Gastrocnemius medialis (tissue), 4 donors: ENCODE measurements around the gene TCERG1L. TPM values are rescaled to one million over a fixed set of nuclear protein-coding genes. Genes with fewer than 3 reads are reported as not detected.

Experiments
- ATAC-seq, 2 donors: fragments of 150-250 bp; one replicate each; pipeline ENCODE4 v1.9.1; 2016
- DNase-seq, 2 donors: peaks; one replicate each; pipeline ENCODE4 v3.0.0-alpha.2; 2019
- H3K27ac ChIP-seq, 4 donors: fragments of 200-600 bp; sonication (generic); 1 replicate in 1 of 4; 2 replicates in 3 of 4; pipeline ENCODE4 v1.5.1; 2016 to 2018; ENCODE audit warnings: mild to moderate bottlenecking in 2 of 4, moderate library complexity in 1 of 4
- H3K27me3 ChIP-seq, 3 donors: fragments of 200-600 bp; sonication (generic) in 2 of 3; 1 replicate in 1 of 3; 2 replicates in 2 of 3; pipeline versions ENCODE4 v1.5.1 to v1.6.0; 2016 to 2019; ENCODE audit warnings: mild to moderate bottlenecking in 1 of 3, moderate library complexity in 1 of 3
- H3K36me3 ChIP-seq, 2 donors: fragments of 200-600 bp; sonication (generic) in 1 of 2; one replicate each; pipeline ENCODE4 v1.5.1; 2017 to 2018
- H3K4me1 ChIP-seq, 2 donors: fragments of 200-600 bp; sonication (generic) in 1 of 2; one replicate each; pipeline ENCODE4 v1.5.1; 2016 to 2017; ENCODE audit warnings: mild to moderate bottlenecking in 2 of 2
- H3K4me3 ChIP-seq, 4 donors: fragments of 200-600 bp; sonication (generic) in 3 of 4; 1 replicate in 1 of 4; 2 replicates in 3 of 4; pipeline ENCODE4 v1.5.1; 2016 to 2019; ENCODE audit warnings: mild to moderate bottlenecking in 2 of 4
- H3K9me3 ChIP-seq, 3 donors: fragments of 200-600 bp; sonication (generic) in 2 of 3; 1 replicate in 1 of 3; 2 replicates in 2 of 3; pipeline ENCODE4 v1.5.1; 2016 to 2019
- POLR2A ChIP-seq, 2 donors: fragments of 450-650 bp; IDR thresholded peaks; one replicate each; pipeline ENCODE4 v1.6.1; 2017; ENCODE audit warnings: antibody characterized with exemption in 2 of 2, mild to moderate bottlenecking in 2 of 2, moderate library complexity in 2 of 2
- in situ Hi-C, 4 donors: fragments of 200-750 bp; cut with MboI; loops; one replicate each; pipeline versions ENCODE4 v1.15.0 to v1.8.0; 2017; ENCODE audit warnings: low sequenced_read_pairs in 4 of 4
- intact Hi-C: fragments of 100-400 bp; cut with DNase I; formaldehyde crosslinking; loops from one replicate; pipeline ENCODE4 v1.15.1; 2023; ENCODE audit warnings: low total_unique reads
- total RNA-seq, 4 donors: library from RNA; depleted of rRNA; stranded (reverse); fragments of >200 nt; gene quantifications; one replicate each; pipeline versions ENCODE4 v1.1.0 to v1.2.3, GENCODE V29; 2016
- TF ChIP-seq, protein P1 (sequence below), 5 experiments: fragments of 450-650 bp in 3 of 5; fragments of 200-600 bp in 2 of 5; sonication (generic) in 2 of 5; IDR thresholded peaks in 4 of 5; conservative IDR thresholded peaks in 1 of 5; 1 replicate in 4 of 5; 2 replicates in 1 of 5; pipeline ENCODE4 v1.5.1; 2016 to 2019; ENCODE audit warnings: antibody characterized with exemption in 5 of 5, mild to moderate bottlenecking in 3 of 5, moderate library complexity in 3 of 5

The TCERG1L gene
- total RNA-seq, 4 donors from 2014 or later: not detected

DNA sequence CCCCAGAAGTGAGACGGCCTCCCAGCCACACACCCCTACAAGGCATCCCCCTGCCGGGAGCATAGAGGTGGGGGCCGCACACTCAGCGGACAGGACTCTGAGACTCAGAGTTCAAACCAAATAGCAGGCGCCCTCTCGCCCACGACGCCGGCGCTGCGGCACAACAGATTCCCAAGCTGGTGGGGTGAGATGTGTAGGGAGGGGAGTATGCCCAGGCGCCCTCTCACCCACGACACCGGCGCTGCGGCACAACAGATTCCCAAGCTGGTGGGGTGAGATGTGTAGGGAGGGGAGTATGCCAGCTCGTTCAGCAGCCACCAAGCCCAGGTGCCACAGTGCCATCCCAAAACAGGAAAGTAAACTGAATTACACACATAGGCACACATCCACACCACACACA is 64.7 kb downstream of the TCERG1L start:
- no peak for DNase-seq
- Histone ChIP-seq H3K36me3 (no peaks in the 10 kb centered on the region), H3K27me3 (peaks cover 0 to 13% (median 4%) of the 10 kb centered on the region in 3 donors), H3K9me3 (no peaks in the 10 kb centered on the region), H3K27ac (no peak overlapping the region), H3K4me3 (no peak overlapping the region), H3K4me1 (no peaks in the 10 kb centered on the region)
- no peak for TF ChIP-seq POLR2A (IDR thresholded peaks at IDR 0.05)
- TF ChIP-seq, protein P1, sequence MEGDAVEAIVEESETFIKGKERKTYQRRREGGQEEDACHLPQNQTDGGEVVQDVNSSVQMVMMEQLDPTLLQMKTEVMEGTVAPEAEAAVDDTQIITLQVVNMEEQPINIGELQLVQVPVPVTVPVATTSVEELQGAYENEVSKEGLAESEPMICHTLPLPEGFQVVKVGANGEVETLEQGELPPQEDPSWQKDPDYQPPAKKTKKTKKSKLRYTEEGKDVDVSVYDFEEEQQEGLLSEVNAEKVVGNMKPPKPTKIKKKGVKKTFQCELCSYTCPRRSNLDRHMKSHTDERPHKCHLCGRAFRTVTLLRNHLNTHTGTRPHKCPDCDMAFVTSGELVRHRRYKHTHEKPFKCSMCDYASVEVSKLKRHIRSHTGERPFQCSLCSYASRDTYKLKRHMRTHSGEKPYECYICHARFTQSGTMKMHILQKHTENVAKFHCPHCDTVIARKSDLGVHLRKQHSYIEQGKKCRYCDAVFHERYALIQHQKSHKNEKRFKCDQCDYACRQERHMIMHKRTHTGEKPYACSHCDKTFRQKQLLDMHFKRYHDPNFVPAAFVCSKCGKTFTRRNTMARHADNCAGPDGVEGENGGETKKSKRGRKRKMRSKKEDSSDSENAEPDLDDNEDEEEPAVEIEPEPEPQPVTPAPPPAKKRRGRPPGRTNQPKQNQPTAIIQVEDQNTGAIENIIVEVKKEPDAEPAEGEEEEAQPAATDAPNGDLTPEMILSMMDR (IDR thresholded peaks at IDR 0.05 in 4 of 5, conservative IDR thresholded peaks at IDR 0.05 in 1 of 5): no peak
- in situ Hi-C loops: no loop called here
- intact Hi-C loops: no loop called here
- ATAC-seq: no peak

DNA sequence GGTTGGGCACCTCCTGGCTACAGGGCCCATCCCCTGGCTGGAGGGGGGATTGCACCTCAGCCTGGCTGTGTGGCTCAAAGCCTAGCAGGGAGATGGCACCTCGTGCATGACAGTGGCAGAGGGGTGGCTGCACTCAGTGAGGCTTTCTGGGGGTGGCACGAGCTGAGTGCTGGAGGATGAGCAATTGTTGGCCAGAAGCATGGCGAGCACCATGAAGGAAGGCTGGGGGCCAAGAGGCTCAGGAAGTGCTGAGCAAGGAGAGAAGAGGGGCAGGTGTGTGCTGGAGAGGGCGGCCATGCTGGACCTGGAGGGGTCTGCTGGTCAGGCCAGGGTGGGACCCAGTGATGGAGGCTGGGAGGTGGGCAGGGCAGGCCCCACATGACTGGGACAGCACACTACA is 65.4 kb downstream of the TCERG1L start:
- Histone ChIP-seq H3K4me1 (no peaks in the 10 kb centered on the region), H3K4me3 (no peak overlapping the region), H3K9me3 (no peaks in the 10 kb centered on the region), H3K27me3 (peaks cover 0 to 7% (median 4%) of the 10 kb centered on the region in 3 donors), H3K27ac (no peak overlapping the region), H3K36me3 (no peaks in the 10 kb centered on the region)
- TF ChIP-seq, protein P1 (IDR thresholded peaks at IDR 0.05 in 4 of 5, conservative IDR thresholded peaks at IDR 0.05 in 1 of 5): no peak
- in situ Hi-C loops: no loop called here
- ATAC-seq (no peak), DNase-seq (no peak)
- intact Hi-C loops: no loop called here

DNA sequence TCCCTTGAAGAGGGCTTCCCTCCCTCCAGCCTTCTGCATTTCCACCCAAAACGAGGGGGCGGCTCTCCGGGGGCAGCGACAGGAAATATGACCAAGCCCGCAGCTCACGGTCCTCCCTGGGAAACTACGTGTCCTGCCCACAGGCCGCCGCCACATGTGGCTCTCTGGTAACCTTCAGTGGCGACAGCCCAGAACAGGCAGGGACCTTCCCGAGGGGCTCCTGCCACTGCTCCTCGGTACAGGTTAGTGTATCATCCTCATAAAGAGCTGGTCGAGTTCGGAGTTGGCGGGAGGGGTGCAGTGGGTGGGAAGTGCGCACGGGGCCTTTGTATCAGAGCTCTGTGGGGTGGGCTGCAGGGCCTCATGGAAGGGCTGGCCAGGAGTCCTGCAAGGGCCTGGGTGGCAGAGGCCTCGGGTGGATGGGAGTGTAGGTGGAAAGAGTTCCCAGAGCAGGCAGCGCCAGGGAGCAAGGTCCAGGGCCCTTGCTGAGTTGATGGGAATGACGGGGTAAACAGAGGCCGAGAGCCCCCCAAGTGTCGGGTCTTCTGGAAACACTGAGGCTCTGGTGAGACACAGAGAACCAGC is 66.0 kb downstream of the TCERG1L start:
- DNase-seq: no peak
- Histone ChIP-seq H3K9me3 (no peaks in the 10 kb centered on the region), H3K36me3 (no peaks in the 10 kb centered on the region), H3K4me3 (no peak overlapping the region), H3K27me3 (peaks cover 0 to 7% (median 4%) of the 10 kb centered on the region in 3 donors), H3K27ac (no peak overlapping the region), H3K4me1 (no peaks in the 10 kb centered on the region)
- in situ Hi-C loops (no loop called here), intact Hi-C loops (no loop called here)
- TF ChIP-seq POLR2A (IDR thresholded peaks at IDR 0.05): no peak
- TF ChIP-seq, protein P1 (IDR thresholded peaks at IDR 0.05 in 4 of 5, conservative IDR thresholded peaks at IDR 0.05 in 1 of 5): no peak
- no peak for ATAC-seq

DNA sequence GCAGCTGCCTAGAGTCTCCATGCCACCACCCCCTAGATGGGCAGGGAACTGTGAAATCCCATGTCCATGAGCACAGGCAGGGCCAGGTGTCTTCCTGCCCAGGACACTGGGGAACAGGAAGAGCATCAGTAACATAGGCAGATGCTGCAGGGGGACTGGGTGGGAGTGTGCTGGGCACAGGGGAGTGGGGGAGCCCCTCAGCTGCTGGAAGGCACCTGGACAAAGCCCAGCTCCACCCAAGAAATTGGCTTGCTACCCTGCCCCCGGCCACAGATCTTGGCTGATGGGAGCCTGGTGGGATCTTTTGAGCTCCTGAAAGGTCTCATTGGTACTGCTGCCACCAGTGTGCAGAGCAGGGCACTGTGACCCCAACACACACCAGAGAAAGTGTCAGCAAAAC is 66.7 kb downstream of the TCERG1L start:
- Histone ChIP-seq H3K4me1 (no peaks in the 10 kb centered on the region), H3K27me3 (peaks cover 0 to 4% (median 4%) of the 10 kb centered on the region in 3 donors), H3K27ac (no peak overlapping the region), H3K36me3 (no peaks in the 10 kb centered on the region), H3K9me3 (no peaks in the 10 kb centered on the region), H3K4me3 (no peak overlapping the region)
- in situ Hi-C loops: no loop called here
- ATAC-seq (no peak), DNase-seq (no peak)
- TF ChIP-seq POLR2A (IDR thresholded peaks at IDR 0.05): no peak
- TF ChIP-seq, protein P1 (IDR thresholded peaks at IDR 0.05 in 4 of 5, conservative IDR thresholded peaks at IDR 0.05 in 1 of 5): no peak
- intact Hi-C loops: no loop called here

DNA sequence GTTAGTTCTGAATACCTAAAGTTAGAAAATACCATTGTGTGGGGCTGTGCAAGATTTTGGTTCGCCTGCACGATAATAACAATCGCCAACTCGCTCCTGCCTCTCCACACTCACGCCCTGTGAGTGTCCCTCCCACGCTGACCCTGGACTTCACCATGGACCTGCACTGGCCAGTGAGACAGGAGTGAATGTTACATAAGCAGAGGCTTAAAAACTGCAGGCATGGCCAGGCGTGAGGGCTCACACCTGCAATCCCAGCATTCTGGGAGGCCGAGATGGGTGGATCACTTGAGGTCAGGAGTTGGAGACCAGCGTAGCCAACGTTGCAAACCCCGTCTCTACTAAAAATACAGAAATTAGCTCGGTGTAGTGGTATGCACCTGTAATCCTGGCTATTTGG is 68.4 kb downstream of the TCERG1L start:
- intact Hi-C loops (no loop called here), in situ Hi-C loops (no loop called here)
- H3K9me3 ChIP-seq: no peaks in the 10 kb centered on the region
- no peaks in the 10 kb centered on the region for H3K4me1 ChIP-seq
- no peak overlapping the region for H3K4me3 ChIP-seq
- H3K36me3 ChIP-seq: no peaks in the 10 kb centered on the region
- DNase-seq (no peak), ATAC-seq (no peak)
- no peak overlapping the region for H3K27ac ChIP-seq
- no peak for TF ChIP-seq POLR2A (IDR thresholded peaks at IDR 0.05)
- TF ChIP-seq, protein P1 (IDR thresholded peaks at IDR 0.05 in 4 of 5, conservative IDR thresholded peaks at IDR 0.05 in 1 of 5): no peak
- peaks cover 0 to 10% (median 9%) of the 10 kb centered on the region in 3 donors for H3K27me3 ChIP-seq
